K562 (cell line): ENCODE data around the gene PHF5A. TPM values are rescaled to one million over a fixed set of nuclear protein-coding genes. Genes with fewer than 3 reads are reported as not detected.

ENCODE experiments used
- ASH1L ChIP-seq: fragments of 450-650 bp; IDR thresholded peaks from 2 replicates; pipeline ENCODE4 v1.6.1; 2018; ENCODE audit warnings: borderline replicate concordance, mild to moderate bottlenecking, low read depth; ENCODE audit not compliant: partially characterized antibody
- ATF1 ChIP-seq, 2 experiments: fragments of 450-650 bp in 1 of 2; IDR thresholded peaks; 2 replicates each; pipeline ENCODE4 v1.6.1; 2016; ENCODE audit warnings: missing compliant biosample characterization in 1 of 2, missing genetic modification characterization in 1 of 2
- ELF2 ChIP-seq: fragments of 250-450 bp; sonication (Bioruptor Pico); IDR thresholded peaks from 2 replicates; pipeline ENCODE4 v1.5.0; 2021; ENCODE audit warnings: mild to moderate bottlenecking
- EP400 ChIP-seq: fragments of 450-650 bp; IDR thresholded peaks from 2 replicates; pipeline ENCODE4 v1.6.1; 2017; ENCODE audit warnings: antibody characterized with exemption, mild to moderate bottlenecking, moderate library complexity
- FOXK2 ChIP-seq, 2 experiments: fragments of 450-650 bp; IDR thresholded peaks in 1 of 2; conservative IDR thresholded peaks in 1 of 2; 2 replicates each; pipeline ENCODE4 v1.6.1; 2016; ENCODE audit warnings: low read depth in 2 of 2, mild to moderate bottlenecking in 1 of 2
- ILF3 ChIP-seq: fragments of 450-650 bp; IDR thresholded peaks from 2 replicates; pipeline ENCODE4 v1.6.1; 2018; ENCODE audit warnings: antibody characterized with exemption, mild to moderate bottlenecking, moderate library complexity, borderline replicate concordance
- MTA3 ChIP-seq: fragments of 450-650 bp; formaldehyde crosslinking; IDR thresholded peaks from 2 replicates; pipeline ENCODE4 v1.6.1; 2017; ENCODE audit warnings: mild to moderate bottlenecking, borderline replicate concordance
- NBN ChIP-seq: fragments of 450-650 bp; IDR thresholded peaks from 2 replicates; pipeline ENCODE4 v1.6.1; 2016; ENCODE audit warnings: low read depth, mild to moderate bottlenecking
- NFYB ChIP-seq: IDR thresholded peaks from 2 replicates; pipeline ENCODE4 v1.6.1; 2011; ENCODE audit warnings: mild to moderate bottlenecking, moderate library complexity; ENCODE audit not compliant: insufficient read length; ENCODE audit errors: extremely low read depth
- RBM25 ChIP-seq: fragments of 200-400 bp; formaldehyde crosslinking; IDR thresholded peaks from 2 replicates; pipeline ENCODE4 v1.6.1; 2018; ENCODE audit warnings: low read length, low read depth, moderate library complexity; ENCODE audit not compliant: severe bottlenecking
- SP1 ChIP-seq: sonication (generic); formaldehyde crosslinking; IDR thresholded peaks from 2 replicates; pipeline ENCODE4 v1.8.1; 2022; ENCODE audit warnings: mild to moderate bottlenecking, missing genetic modification reagents
- SRF ChIP-seq, 2 experiments: fragments of 250-450, 450-650 bp in 1 of 2; sonication (Bioruptor Pico) in 1 of 2; sonication (generic) in 1 of 2; formaldehyde crosslinking; IDR thresholded peaks; 2 replicates each; pipeline versions ENCODE4 v1.5.0 to v1.5.1; 2020 to 2022; ENCODE audit warnings: mild to moderate bottlenecking in 1 of 2, missing genetic modification reagents in 1 of 2
- ZNF584 ChIP-seq: fragments of 200-800 bp; sonication (Bioruptor generic); IDR thresholded peaks from 2 replicates; pipeline ENCODE4 v1.6.1; 2016; ENCODE audit warnings: low read depth, mild to moderate bottlenecking, missing genetic modification characterization, missing compliant biosample characterization
- ZNF592 ChIP-seq: fragments of 450-650 bp; IDR thresholded peaks from 2 replicates; pipeline ENCODE4 v1.6.1; 2017; ENCODE audit warnings: antibody characterized with exemption, mild to moderate bottlenecking
- polyA plus RNA-seq, 8 experiments: library from polyadenylated mRNA; depleted of rRNA in 4 of 8; stranded (reverse) in 5 of 8; unstranded in 3 of 8; fragments of >200 nt; fragmentation: Nextera tagmentation in 2 of 8; fragmentation: Illumina TruSeq in 1 of 8; extraction: Ambion mirVana in 2 of 8; extraction: Trizol in 1 of 8; gene quantifications; 2 replicates each; pipeline versions ENCODE4 v1.2.1 to v1.2.3, GENCODE V29; 2011 to 2014; ENCODE audit warnings: inconsistent platforms in 1 of 8, missing spikeins in 1 of 8
- total RNA-seq, 7 experiments: library from RNA; depleted of rRNA in 6 of 7; stranded (reverse); fragments of >200 nt in 6 of 7; fragmentation: Illumina TruSeq in 2 of 7; extraction: Trizol in 2 of 7; gene quantifications; 2 replicates each; pipeline versions ENCODE4 v1.2.1 to v1.2.3, GENCODE V29; 2011 to 2021; ENCODE audit warnings: low replicate concordance in 1 of 7
- TF ChIP-seq, protein P1 (sequence below): sonication (generic); formaldehyde crosslinking; IDR thresholded peaks from 2 replicates; pipeline ENCODE4 v1.8.0; 2023; ENCODE audit warnings: missing genetic modification reagents, mild to moderate bottlenecking, borderline replicate concordance

Gene PHF5A
- total and polyA plus RNA-seq, 9 of the 15 experiments (the other 6 are each of a cell fraction or from before 2014, with no cell fraction given): 14.2 to 144 (median 101) TPM

DNA sequence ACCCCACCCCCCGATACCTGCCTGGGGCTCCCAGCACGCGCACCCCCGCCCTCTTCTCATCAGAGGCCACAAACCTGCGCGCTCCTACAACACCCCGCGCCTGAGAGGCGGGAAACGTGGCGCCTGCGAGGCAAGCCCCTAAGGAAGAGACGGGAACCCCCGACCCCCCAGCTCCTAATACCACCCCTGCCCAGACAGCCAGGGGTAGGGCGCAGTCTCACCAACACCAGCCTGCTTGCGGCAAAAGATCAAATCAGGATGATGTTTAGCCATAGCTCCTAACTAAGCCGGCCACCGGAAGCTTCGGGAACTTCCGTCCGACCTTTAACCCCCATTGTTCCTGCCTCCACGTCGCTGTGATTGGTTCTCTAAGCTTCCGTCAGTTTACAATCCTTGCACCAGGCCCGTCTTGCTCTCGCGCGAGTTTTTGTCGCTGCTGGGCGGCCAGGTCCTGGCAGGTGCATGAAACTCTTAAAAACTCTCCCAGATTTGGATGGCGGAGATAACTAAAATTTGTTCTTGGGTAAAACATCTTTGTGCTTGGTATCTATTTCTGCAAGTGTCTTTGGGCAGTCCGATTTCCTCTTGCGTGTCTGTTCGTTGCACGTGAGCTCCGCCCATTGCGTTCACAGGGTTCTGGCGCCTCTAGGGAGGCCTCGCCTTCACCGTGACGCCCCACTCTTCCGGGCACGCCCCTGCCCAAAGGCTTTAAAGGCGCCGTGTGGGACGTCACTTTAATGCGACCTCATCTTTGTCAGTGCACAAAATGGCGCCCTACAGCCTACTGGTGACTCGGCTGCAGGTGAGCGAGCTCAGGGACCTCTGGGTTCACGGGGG, at the start of gene PHF5A, which contains the start of gene ACO2 (continued):
- TF ChIP-seq, protein P1, sequence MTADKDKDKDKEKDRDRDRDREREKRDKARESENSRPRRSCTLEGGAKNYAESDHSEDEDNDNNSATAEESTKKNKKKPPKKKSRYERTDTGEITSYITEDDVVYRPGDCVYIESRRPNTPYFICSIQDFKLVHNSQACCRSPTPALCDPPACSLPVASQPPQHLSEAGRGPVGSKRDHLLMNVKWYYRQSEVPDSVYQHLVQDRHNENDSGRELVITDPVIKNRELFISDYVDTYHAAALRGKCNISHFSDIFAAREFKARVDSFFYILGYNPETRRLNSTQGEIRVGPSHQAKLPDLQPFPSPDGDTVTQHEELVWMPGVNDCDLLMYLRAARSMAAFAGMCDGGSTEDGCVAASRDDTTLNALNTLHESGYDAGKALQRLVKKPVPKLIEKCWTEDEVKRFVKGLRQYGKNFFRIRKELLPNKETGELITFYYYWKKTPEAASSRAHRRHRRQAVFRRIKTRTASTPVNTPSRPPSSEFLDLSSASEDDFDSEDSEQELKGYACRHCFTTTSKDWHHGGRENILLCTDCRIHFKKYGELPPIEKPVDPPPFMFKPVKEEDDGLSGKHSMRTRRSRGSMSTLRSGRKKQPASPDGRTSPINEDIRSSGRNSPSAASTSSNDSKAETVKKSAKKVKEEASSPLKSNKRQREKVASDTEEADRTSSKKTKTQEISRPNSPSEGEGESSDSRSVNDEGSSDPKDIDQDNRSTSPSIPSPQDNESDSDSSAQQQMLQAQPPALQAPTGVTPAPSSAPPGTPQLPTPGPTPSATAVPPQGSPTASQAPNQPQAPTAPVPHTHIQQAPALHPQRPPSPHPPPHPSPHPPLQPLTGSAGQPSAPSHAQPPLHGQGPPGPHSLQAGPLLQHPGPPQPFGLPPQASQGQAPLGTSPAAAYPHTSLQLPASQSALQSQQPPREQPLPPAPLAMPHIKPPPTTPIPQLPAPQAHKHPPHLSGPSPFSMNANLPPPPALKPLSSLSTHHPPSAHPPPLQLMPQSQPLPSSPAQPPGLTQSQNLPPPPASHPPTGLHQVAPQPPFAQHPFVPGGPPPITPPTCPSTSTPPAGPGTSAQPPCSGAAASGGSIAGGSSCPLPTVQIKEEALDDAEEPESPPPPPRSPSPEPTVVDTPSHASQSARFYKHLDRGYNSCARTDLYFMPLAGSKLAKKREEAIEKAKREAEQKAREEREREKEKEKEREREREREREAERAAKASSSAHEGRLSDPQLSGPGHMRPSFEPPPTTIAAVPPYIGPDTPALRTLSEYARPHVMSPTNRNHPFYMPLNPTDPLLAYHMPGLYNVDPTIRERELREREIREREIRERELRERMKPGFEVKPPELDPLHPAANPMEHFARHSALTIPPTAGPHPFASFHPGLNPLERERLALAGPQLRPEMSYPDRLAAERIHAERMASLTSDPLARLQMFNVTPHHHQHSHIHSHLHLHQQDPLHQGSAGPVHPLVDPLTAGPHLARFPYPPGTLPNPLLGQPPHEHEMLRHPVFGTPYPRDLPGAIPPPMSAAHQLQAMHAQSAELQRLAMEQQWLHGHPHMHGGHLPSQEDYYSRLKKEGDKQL (CRISPR knock-in tag): peak; percentile 61; the same call in 1 of the 2 replicates
- TF ChIP-seq NBN: 0 out of 2 replicates have a peak, but pooled peaks have one; percentile 39
- peak; percentile 93 for TF ChIP-seq ELF2 (CRISPR knock-in tag)
- no peak for TF ChIP-seq ZNF592
- peak; percentile 94 for TF ChIP-seq EP400
- no peak for TF ChIP-seq ZNF584 (CRISPR knock-in tag)
- TF ChIP-seq ASH1L: peak; percentile 79
- TF ChIP-seq FOXK2 (conservative IDR thresholded peaks at IDR 0.05 in 1 of 2, IDR thresholded peaks at IDR 0.05 in 1 of 2; ENCODE audit: low read depth in 2 of 2): peak; percentile 46 to 88
- TF ChIP-seq SP1 (CRISPR knock-in tag): peak; percentile 97
- TF ChIP-seq ATF1 (CRISPR knock-in tag; IDR thresholded peaks at IDR 0.05): peak; percentile 88
- TF ChIP-seq ATF1 (tag; IDR thresholded peaks at IDR 0.05): peak; percentile 99
- no peak for TF ChIP-seq ILF3
- TF ChIP-seq MTA3: peak; percentile 98
- TF ChIP-seq NFYB: peak; percentile 97
- TF ChIP-seq SRF (CRISPR knock-in tag; IDR thresholded peaks at IDR 0.05): peak in 1 of 2 experiments; percentile 90; a peak in 2 of 4 replicates
- peak; percentile 85 for TF ChIP-seq RBM25
